ENCODE data around the gene MRE11. TPM values are rescaled to one million over a fixed set of nuclear protein-coding genes. Genes with fewer than 3 reads are reported as not detected.

Gene MRE11
- total RNA-seq, 2 experiments from 2014 or later: 40.8 to 41.1 TPM

DNA sequence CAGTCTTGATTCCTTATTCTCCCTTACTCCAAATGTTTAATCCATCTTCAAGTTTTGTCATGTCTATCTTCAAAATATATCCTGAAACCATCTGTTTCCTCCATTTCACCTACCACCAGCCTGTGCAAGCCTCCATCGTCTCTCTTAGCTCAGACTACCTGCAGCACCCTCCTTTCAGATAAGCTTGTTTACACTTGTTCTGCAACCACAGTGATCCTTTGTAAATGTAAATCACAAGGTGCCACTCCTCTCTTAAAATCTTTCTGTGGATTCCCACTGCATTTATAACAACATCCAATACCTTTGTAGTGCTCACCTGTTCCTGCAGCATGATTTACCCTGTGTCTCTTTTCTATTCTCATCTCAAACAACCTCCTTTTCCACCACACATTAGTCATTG, 60.6 kb downstream of the MRE11 start:
- H3K27ac Mint-ChIP-seq: no peak overlapping the region
- no peaks in the 10 kb centered on the region for H3K9me3 Mint-ChIP-seq
- no peak for ATAC-seq (ENCODE audit: low read depth)
- no peaks in the 10 kb centered on the region for H3K27me3 Mint-ChIP-seq
- POLR2A ChIA-PET: no interaction called here
- peaks cover 45% of the 10 kb centered on the region for H3K36me3 Mint-ChIP-seq
- no peak overlapping the region for H3K4me3 Mint-ChIP-seq
- DNase-seq: no peak
- no peaks in the 10 kb centered on the region for H3K4me1 Mint-ChIP-seq

GRCh38 chr11:94424662-94425061, 69.0 kb downstream of the MRE11 start:
- Mint-ChIP-seq H3K27me3 (no peaks in the 10 kb centered on the region), H3K4me3 (no peak overlapping the region), H3K4me1 (no peaks in the 10 kb centered on the region), H3K36me3 (peaks cover 62% of the 10 kb centered on the region), H3K27ac (no peak overlapping the region), H3K9me3 (peaks cover 1% of the 10 kb centered on the region)
- POLR2A ChIA-PET: no interaction called here
- ATAC-seq (ENCODE audit: low read depth) (no peak), DNase-seq (no peak)

DNA sequence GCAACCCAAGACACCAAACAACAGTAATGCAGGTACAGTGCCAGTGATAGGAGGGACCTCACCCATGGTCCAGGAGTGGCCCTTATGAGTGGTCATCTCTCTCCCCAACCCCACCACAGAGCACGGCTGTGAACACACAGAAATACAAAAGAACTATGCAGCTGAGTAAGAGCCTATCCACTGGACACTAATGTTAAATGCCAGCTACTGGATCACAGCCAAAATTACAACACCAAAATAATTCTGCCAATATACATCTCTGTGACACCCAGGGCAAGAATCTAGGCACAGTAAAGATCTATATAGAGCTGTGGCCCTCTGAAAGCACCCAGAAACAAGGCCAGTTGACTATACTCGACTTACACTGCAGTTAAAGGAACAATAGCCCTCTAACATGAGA, 69.6 kb downstream of the MRE11 start:
- POLR2A ChIA-PET: no interaction called here
- Mint-ChIP-seq H3K36me3 (peaks cover 56% of the 10 kb centered on the region), H3K27me3 (no peaks in the 10 kb centered on the region), H3K9me3 (peaks cover 1% of the 10 kb centered on the region), H3K27ac (no peak overlapping the region), H3K4me1 (no peaks in the 10 kb centered on the region), H3K4me3 (no peak overlapping the region)
- DNase-seq: no peak
- ATAC-seq (ENCODE audit: low read depth): no peak

- DNase-seq (no peak), ATAC-seq (ENCODE audit: low read depth) (no peak)
- Mint-ChIP-seq H3K4me1 (no peaks in the 10 kb centered on the region), H3K27me3 (no peaks in the 10 kb centered on the region), H3K27ac (no peak overlapping the region), H3K9me3 (peaks cover 1% of the 10 kb centered on the region), H3K4me3 (no peak overlapping the region), H3K36me3 (peaks cover 51% of the 10 kb centered on the region)
- POLR2A ChIA-PET: no interaction called here
These were observed 70.1 kb downstream of the MRE11 start for GRCh38 chr11:94423507-94423906.

- no peaks in the 10 kb centered on the region for H3K4me1 Mint-ChIP-seq
- no peak for DNase-seq
- peaks cover 26% of the 10 kb centered on the region for H3K36me3 Mint-ChIP-seq
- H3K9me3 Mint-ChIP-seq: no peaks in the 10 kb centered on the region
- ATAC-seq (ENCODE audit: low read depth): no peak
- H3K27ac Mint-ChIP-seq: no peak overlapping the region
- H3K4me3 Mint-ChIP-seq: no peak overlapping the region
- POLR2A ChIA-PET: no interaction called here
- H3K27me3 Mint-ChIP-seq: no peaks in the 10 kb centered on the region
These were observed 75.4 kb downstream of the MRE11 start for GRCh38 chr11:94418123-94418765.

DNA sequence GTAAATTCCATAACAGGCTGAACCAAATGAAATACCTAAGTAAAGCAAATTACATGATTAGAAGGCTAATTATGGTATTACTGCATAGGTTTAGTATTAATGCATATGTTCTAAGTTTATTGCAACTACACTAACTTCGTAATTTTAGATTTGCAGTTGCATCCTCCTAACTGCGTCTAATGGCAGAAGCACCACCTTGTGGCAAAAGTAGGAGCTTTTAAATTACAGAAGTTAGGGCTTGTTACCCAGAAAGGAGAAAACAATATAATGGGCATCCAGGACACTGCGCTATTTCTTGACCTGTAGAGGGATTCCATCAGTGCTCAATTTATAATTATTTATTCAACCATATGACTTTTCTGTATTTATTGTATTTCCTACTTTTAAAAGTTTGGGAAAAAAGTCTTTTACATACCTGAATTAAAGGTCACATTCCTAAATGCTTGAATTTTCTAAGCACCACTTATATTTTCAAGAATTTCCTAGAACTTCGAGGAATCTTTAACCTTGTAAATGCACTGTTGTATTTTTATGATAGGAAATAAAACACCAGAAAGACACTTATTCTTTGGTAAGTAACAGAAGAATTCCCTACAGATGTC, 76.2 kb downstream of the MRE11 start:
- Mint-ChIP-seq H3K27me3 (no peaks in the 10 kb centered on the region), H3K9me3 (no peaks in the 10 kb centered on the region), H3K4me3 (no peak overlapping the region), H3K27ac (no peak overlapping the region), H3K36me3 (peaks cover 26% of the 10 kb centered on the region), H3K4me1 (no peaks in the 10 kb centered on the region)
- DNase-seq (no peak), ATAC-seq (ENCODE audit: low read depth) (no peak)
- POLR2A ChIA-PET: no interaction called here

- ATAC-seq (ENCODE audit: low read depth) (no peak), DNase-seq (no peak)
- no peak overlapping the region for H3K27ac Mint-ChIP-seq
- POLR2A ChIA-PET: no interaction called here
- peaks cover 9% of the 10 kb centered on the region for H3K4me1 Mint-ChIP-seq
- peaks cover 15% of the 10 kb centered on the region for H3K9me3 Mint-ChIP-seq
- H3K4me3 Mint-ChIP-seq: no peak overlapping the region
- H3K36me3 Mint-ChIP-seq: peaks cover 13% of the 10 kb centered on the region
- peaks cover 24% of the 10 kb centered on the region for H3K27me3 Mint-ChIP-seq
These were observed 88.4 kb downstream of the MRE11 start for GRCh38 chr11:94405062-94405833.

DNA sequence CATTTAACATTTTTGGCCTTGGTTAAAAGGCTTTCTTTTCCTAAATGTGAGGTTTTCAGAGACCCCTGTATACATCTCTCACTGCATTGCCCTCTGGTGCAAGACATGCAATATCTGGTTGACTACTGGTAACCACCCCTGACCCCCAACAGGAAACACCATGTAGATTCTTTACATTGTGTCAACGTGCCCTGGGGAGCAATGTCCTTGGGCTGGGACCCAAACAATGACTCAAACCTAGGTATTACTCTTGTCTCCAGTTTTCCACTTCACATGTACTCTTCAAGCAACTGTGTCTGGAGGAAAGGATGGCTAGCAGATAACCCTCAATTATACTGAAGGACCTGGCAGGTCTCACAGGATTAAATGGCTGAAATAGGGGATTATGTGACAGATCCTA, 91.3 kb downstream of the MRE11 start:
- peaks cover 10% of the 10 kb centered on the region for H3K9me3 Mint-ChIP-seq
- ATAC-seq (ENCODE audit: low read depth): no peak
- no peak overlapping the region for H3K27ac Mint-ChIP-seq
- POLR2A ChIA-PET: no interaction called here
- peaks cover 2% of the 10 kb centered on the region for H3K36me3 Mint-ChIP-seq
- H3K27me3 Mint-ChIP-seq: peaks cover 50% of the 10 kb centered on the region
- H3K4me3 Mint-ChIP-seq: no peak overlapping the region
- no peak for DNase-seq
- peaks cover 5% of the 10 kb centered on the region for H3K4me1 Mint-ChIP-seq

- ATAC-seq (ENCODE audit: low read depth): no peak
- Mint-ChIP-seq H3K27me3 (peaks cover 54% of the 10 kb centered on the region), H3K36me3 (no peaks in the 10 kb centered on the region)
These were observed 91.8 kb downstream of the MRE11 start for GRCh38 chr11:94401773-94402265.

DNA sequence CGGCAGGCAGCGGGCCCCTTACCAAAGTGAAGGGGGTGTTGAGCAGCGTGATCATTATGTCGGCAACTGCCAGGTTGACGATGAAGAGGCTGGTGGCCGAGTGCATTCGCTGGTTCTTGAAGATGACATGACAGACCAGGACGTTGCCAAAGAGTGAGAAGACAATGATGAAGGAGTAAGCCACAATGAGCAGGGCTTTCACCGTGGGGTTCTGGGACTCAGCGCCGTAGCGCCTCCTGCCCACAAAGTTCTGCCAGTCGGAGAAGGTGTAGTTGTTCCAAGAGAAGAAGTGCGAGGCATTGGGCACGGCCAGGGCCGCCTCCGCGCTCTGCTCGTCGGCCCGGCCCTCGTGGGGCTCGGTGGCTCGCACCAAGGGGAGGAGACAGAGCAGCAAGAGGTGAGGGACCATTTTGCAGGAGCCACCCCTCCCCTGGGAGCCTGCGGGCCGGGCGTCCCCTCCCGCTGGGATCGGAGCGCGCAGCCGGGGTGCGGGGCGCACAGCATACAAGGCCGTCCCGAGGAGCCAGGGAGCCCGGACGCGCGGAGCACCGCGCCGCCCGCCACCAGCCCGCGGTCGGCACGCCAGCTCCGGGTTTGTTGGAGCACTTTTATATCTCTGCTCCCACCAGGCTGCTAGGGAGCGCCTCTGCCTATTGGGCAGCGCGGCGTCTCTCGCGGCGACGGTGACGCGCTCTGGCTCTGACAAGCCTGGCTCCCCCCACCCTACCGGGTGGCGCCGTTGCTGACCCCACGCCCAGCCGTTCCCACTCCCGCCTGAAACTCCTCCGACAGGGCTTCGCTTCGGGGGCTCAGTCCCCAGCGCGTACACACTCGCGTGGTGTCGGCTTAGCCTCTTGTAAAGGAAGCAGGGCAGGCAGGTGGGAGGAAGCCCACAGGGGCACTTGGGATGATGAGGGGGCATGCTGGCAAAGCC, 92.5 kb downstream of the MRE11 start, which contains the start of gene GPR83:
TSS of gene GPR83 (minus strand) at position 581 of the 934 bp plus-strand sequence. CDS start at position 409, 172 bp downstream.
- DNase-seq: no peak
- H3K27ac Mint-ChIP-seq: no peak within 1 kb of the TSS
- ATAC-seq (ENCODE audit: low read depth): peak; percentile 33
- H3K4me3 Mint-ChIP-seq: peak within 1 kb of the TSS; percentile 32
- H3K36me3 Mint-ChIP-seq: no peaks in the 10 kb centered on the region
- peaks cover 5% of the 10 kb centered on the region for H3K4me1 Mint-ChIP-seq
- peaks cover 4% of the 10 kb centered on the region for H3K9me3 Mint-ChIP-seq
- peaks cover 54% of the 10 kb centered on the region for H3K27me3 Mint-ChIP-seq
- POLR2A ChIA-PET: no interaction called here

More at GRCh38 chr11:94401773-94402265, 91.8 kb downstream of the MRE11 start:
- peaks cover 6% of the 10 kb centered on the region for H3K9me3 Mint-ChIP-seq
- no peak overlapping the region for H3K4me3 Mint-ChIP-seq
- peaks cover 5% of the 10 kb centered on the region for H3K4me1 Mint-ChIP-seq
- H3K27ac Mint-ChIP-seq: no peak overlapping the region
- DNase-seq: no peak
- POLR2A ChIA-PET: no interaction called here

DNA sequence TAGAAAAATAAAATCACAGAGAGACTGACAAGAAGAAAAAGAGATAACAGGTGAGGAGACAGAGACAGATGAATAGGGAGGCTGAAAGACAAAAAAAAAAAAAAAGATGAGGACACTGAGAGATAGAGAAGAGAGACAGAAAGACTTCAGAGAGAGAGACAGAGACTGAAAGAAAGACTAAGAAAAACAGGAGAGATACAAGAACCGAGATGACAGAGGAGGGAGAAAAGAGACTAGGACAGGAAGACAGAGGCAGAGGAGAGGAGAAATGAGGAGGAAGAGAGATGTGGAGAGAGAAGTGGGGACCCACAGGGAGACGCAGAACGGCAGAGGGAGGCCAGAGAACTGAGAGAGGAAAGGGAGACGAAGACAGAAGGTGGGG, 93.2 kb downstream of the MRE11 start:
- Mint-ChIP-seq H3K9me3 (no peaks in the 10 kb centered on the region), H3K27me3 (peaks cover 54% of the 10 kb centered on the region), H3K4me3 (peak overlapping the region; percentile 32), H3K27ac (no peak overlapping the region), H3K36me3 (no peaks in the 10 kb centered on the region), H3K4me1 (peaks cover 5% of the 10 kb centered on the region)
- DNase-seq: no peak
- POLR2A ChIA-PET: no interaction called here
- ATAC-seq (ENCODE audit: low read depth): no peak

DNA sequence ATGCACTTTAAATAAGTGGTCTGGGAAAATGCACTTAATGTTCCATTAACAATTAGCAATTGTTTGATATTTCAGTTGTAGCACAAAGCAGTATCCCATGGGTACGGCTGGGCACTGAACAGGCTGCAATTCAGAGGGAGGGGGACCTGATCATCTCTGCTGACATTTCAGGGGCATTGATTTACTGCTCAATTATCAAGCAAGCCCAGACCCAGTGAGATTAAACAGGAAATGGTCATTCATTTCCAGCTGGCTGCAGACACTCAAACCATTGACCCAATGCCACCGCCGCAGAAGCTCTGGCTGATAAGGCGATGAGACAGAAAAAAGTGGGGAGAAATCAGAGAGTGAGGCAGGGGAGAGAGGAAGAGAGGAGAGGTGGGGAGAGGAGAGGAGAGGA, 93.6 kb downstream of the MRE11 start:
- Mint-ChIP-seq H3K4me3 (no peak overlapping the region), H3K36me3 (no peaks in the 10 kb centered on the region), H3K27ac (no peak overlapping the region), H3K27me3 (peaks cover 54% of the 10 kb centered on the region), H3K9me3 (no peaks in the 10 kb centered on the region), H3K4me1 (peaks cover 5% of the 10 kb centered on the region)
- POLR2A ChIA-PET: no interaction called here
- DNase-seq (no peak), ATAC-seq (ENCODE audit: low read depth) (no peak)

DNA sequence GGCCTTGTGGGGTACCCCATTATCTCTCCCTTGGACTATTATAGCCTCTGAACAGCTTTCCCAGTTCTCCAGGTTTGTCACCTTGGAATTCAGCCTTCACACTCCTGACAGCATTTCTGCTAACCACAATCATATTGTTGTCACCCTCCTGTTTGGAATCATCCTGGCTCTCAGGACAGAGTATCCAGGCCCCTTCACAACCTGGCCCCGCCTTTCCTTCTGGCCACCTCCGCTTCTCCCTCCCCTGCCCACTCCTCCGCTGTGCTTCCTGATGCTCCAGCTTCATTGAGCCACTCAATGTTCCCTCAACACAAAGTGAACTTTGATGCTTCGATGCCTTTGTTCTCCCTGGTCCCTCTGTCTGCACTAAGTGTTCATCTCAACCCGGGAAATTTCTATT, 95.5 kb downstream of the MRE11 start:
- no peak for ATAC-seq (ENCODE audit: low read depth)
- POLR2A ChIA-PET: no interaction called here
- Mint-ChIP-seq H3K36me3 (no peaks in the 10 kb centered on the region), H3K4me1 (peaks cover 5% of the 10 kb centered on the region), H3K27ac (no peak overlapping the region), H3K27me3 (peaks cover 53% of the 10 kb centered on the region), H3K4me3 (no peak overlapping the region), H3K9me3 (no peaks in the 10 kb centered on the region)
- no peak for DNase-seq
